Inflammatory macrophage treated with lipopolysaccharide for 1 hour (primary cell): ENCODE measurements around the gene FBXO15.

ENCODE experiments used
- DNase-seq, 2 donors: peaks; one replicate each; pipeline ENCODE4 v3.0.0-alpha.2; 2020 to 2022

The FBXO15 gene

GRCh38 chr18:74050807-74051206, 96.8 kb downstream of the FBXO15 start:
- DNase-seq, result no peak

- DNase-seq, result peak; percentile 14 to 59
These were observed 106.9 kb downstream of the FBXO15 start for GRCh38 chr18:74040459-74041332.

- no peak for DNase-seq
These were observed 107.6 kb downstream of the FBXO15 start for GRCh38 chr18:74040008-74040407.

GRCh38 chr18:74029161-74029560, 118.5 kb downstream of the FBXO15 start:
- DNase-seq, result no peak
